Spleen (tissue), 11 donors: ENCODE measurements around the gene NISCH. TPM values are rescaled to one million over a fixed set of nuclear protein-coding genes. Genes with fewer than 3 reads are reported as not detected.

Source experiments
- DNase-seq: peaks from one replicate; pipeline ENCODE4 v3.0.0-alpha.2; 2020
- H3K27ac ChIP-seq, 8 donors: fragments of 200-600 bp; sonication (generic) in 7 of 8; 1 replicate in 4 of 8; 2 replicates in 4 of 8; pipeline versions ENCODE4 v1.5.0 to v1.8.0; 2016 to 2021; ENCODE audit warnings: inconsistent platforms in 4 of 8, mild to moderate bottlenecking in 4 of 8, moderate library complexity in 1 of 8
- H3K27me3 ChIP-seq, 7 donors: fragments of 200-600 bp; sonication (generic) in 6 of 7; replicated peaks in 1 of 7; 1 replicate in 4 of 7; 2 replicates in 3 of 7; pipeline versions ENCODE4 v1.5.0 to v1.8.0; 2016 to 2021; ENCODE audit warnings: inconsistent platforms in 3 of 7, mild to moderate bottlenecking in 1 of 7
- H3K36me3 ChIP-seq, 6 donors: fragments of 200-600 bp; sonication (generic) in 5 of 6; 1 replicate in 4 of 6; 2 replicates in 2 of 6; pipeline versions ENCODE4 v1.5.0 to v1.8.0; 2016 to 2021; ENCODE audit warnings: inconsistent platforms in 2 of 6
- H3K4me1 ChIP-seq, 6 donors: fragments of 200-600 bp; sonication (generic) in 5 of 6; 1 replicate in 3 of 6; 2 replicates in 3 of 6; pipeline versions ENCODE4 v1.5.0 to v1.8.0; 2016 to 2021; ENCODE audit warnings: inconsistent platforms in 3 of 6
- H3K4me3 ChIP-seq, 8 donors: fragments of 200-600 bp; sonication (generic) in 7 of 8; 1 replicate in 4 of 8; 2 replicates in 4 of 8; pipeline versions ENCODE4 v1.5.0 to v1.8.0; 2016 to 2021; ENCODE audit warnings: inconsistent platforms in 4 of 8, mild to moderate bottlenecking in 4 of 8, moderate library complexity in 2 of 8
- H3K9me3 ChIP-seq, 8 donors: fragments of 200-600 bp; sonication (generic) in 7 of 8; 1 replicate in 4 of 8; 2 replicates in 4 of 8; pipeline versions ENCODE4 v1.5.0 to v1.8.0; 2016 to 2021; ENCODE audit warnings: inconsistent platforms in 4 of 8
- POLR2A ChIP-seq, 3 donors: fragments of 450-650 bp; IDR thresholded peaks; one replicate each; pipeline ENCODE4 v1.5.1; 2017; ENCODE audit warnings: antibody characterized with exemption in 3 of 3, mild to moderate bottlenecking in 1 of 3
- POLR2AphosphoS5 ChIP-seq, 3 donors: sonication (generic); formaldehyde crosslinking; IDR thresholded peaks; one replicate each; pipeline ENCODE4 v1.5.1; 2017; ENCODE audit warnings: antibody characterized with exemption in 3 of 3
- WGBS, 5 donors: extraction: QIAGEN DNeasy Blood & Tissue Kit in 3 of 5; methylation state at CpG; one replicate each; pipeline versions ENCODE4 v1.1.5 to v1.1.7; 2013 to 2018; 5-methylcytosine and 5-hydroxymethylcytosine counted together
- intact Hi-C: fragments of 100-400 bp; cut with DNase I; formaldehyde crosslinking; loops from one replicate; pipeline ENCODE4 v1.15.0; 2023; ENCODE audit warnings: low total_unique reads
- polyA plus RNA-seq, 3 donors: library from polyadenylated mRNA; stranded (reverse); fragments of 200-250 nt; gene quantifications; one replicate each; pipeline ENCODE4 v1.2.1, GENCODE V29; 2013
- total RNA-seq, 7 donors: library from RNA; depleted of rRNA in 3 of 7; stranded (reverse); fragments of >200 nt in 3 of 7; fragmentation: NEBNext Ultra II Directional in 4 of 7; extraction: Animal tissue kit (Norgen Biotek cat#: 25700) in 4 of 7; gene quantifications; one replicate each; pipeline versions ENCODE4 v1.1.0 to v1.2.1, GENCODE V29; 2016 to 2021
- TF ChIP-seq, protein P1 (sequence below), 11 experiments: fragments of 200-600 bp in 7 of 11; fragments of 450-650 bp in 4 of 11; sonication (generic) in 4 of 11; IDR thresholded peaks in 8 of 11; conservative IDR thresholded peaks in 3 of 11; 1 replicate in 7 of 11; 2 replicates in 4 of 11; pipeline versions ENCODE4 v1.4.0 to v1.8.0; 2016 to 2021; ENCODE audit warnings: antibody characterized with exemption in 11 of 11, inconsistent platforms in 4 of 11, mild to moderate bottlenecking in 1 of 11
- donor health status: healthy with polysubstance abuse.
- donor health status: DM: no; HTN: no; CAD: no; lungs with moderate emphysema.
- donor health status: DM: no; HTN: no; CAD: no.
- donor health status: Bipolar disorder and iron deficiency.
- donor health status: healthy.
- donor health status: DM: no; HTN: no; CAD: no.
- donor health status: DM: yes; HTN: yes; CAD: no.

The NISCH gene
- total and polyA plus RNA-seq, 10 donors, result 18.9 to 92.7 (median 78.8) TPM

DNA sequence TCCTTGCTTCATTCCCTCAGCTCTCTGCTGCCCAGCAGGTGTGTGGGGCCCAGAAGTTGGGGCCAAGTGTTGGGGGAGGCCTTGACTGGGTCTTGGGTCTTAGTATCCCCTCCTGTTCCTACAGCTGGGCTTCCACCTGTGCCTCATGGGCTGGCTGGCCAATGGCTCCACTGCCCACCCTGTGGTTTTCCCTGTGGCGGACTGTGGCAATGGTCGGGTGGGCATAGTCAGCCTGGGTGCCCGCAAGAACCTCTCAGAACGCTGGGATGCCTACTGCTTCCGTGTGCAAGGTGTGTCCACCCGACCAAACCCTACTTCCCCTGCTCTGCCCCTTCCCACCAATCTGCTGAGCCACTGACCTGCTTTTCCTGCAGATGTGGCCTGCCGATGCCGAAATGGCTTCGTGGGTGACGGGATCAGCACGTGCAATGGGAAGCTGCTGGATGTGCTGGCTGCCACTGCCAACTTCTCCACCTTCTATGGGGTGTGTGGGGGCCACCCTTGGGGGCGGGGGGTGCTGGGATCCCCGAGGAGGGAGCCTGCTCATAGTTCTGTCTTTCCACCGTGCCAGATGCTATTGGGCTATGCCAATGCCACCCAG lies 67.3 kb downstream of the NISCH start:
- WGBS, 5 donors, result 79 to 95% (median 86%) methylated on average over 8 to 14 of the region's 14 CpGs
- no peaks in the 10 kb centered on the region for H3K9me3 ChIP-seq
- TF ChIP-seq POLR2A (IDR thresholded peaks at IDR 0.05) (no peak), POLR2AphosphoS5 (IDR thresholded peaks at IDR 0.05) (no peak)
- TF ChIP-seq, protein P1, sequence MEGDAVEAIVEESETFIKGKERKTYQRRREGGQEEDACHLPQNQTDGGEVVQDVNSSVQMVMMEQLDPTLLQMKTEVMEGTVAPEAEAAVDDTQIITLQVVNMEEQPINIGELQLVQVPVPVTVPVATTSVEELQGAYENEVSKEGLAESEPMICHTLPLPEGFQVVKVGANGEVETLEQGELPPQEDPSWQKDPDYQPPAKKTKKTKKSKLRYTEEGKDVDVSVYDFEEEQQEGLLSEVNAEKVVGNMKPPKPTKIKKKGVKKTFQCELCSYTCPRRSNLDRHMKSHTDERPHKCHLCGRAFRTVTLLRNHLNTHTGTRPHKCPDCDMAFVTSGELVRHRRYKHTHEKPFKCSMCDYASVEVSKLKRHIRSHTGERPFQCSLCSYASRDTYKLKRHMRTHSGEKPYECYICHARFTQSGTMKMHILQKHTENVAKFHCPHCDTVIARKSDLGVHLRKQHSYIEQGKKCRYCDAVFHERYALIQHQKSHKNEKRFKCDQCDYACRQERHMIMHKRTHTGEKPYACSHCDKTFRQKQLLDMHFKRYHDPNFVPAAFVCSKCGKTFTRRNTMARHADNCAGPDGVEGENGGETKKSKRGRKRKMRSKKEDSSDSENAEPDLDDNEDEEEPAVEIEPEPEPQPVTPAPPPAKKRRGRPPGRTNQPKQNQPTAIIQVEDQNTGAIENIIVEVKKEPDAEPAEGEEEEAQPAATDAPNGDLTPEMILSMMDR (IDR thresholded peaks at IDR 0.05 in 8 of 11, conservative IDR thresholded peaks at IDR 0.05 in 3 of 11), result no peak
- H3K4me3 ChIP-seq, result no peak overlapping the region
- peak; percentile 61 for DNase-seq
- peaks cover 10 to 75% (median 33%) of the 10 kb centered on the region in 6 donors for H3K4me1 ChIP-seq
- H3K27ac ChIP-seq, result peak overlapping the region in 1 of 8 donors; percentile 34
- intact Hi-C loops, result no loop called here
- peaks cover 0 to 92% (median 33%) of the 10 kb centered on the region in 6 donors for H3K36me3 ChIP-seq
- H3K27me3 ChIP-seq, result no peaks in the 10 kb centered on the region

DNA sequence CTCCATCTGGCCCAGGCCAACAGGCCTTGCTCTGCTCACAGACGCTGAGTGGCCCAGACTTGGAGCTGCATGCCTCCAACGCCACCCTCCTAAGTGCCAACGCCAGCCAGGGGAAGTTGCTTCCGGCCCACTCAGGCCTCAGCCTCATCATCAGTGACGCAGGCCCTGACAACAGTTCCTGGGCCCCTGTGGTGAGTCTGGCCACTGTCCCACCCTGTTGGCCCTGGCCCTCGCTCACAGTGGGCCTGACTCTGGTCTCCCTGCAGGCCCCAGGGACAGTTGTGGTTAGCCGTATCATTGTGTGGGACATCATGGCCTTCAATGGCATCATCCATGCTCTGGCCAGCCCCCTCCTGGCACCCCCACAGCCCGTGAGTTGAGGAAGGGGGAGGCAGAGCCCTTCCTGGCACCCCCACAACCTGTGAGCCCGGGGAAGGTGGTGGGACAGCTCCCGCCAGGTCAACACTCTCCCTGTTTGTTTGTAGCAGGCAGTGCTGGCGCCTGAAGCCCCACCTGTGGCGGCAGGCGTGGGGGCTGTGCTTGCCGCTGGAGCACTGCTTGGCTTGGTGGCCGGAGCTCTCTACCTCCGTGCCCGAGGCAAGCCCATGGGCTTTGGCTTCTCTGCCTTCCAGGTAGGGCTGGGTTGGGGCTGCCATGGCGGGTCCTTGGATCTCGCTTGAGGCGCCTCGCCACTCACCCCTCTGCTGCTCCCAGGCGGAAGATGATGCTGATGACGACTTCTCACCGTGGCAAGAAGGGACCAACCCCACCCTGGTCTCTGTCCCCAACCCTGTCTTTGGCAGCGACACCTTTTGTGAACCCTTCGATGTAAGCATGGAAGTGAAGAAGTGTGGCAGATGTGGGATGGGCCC lies 68.2 kb downstream of the NISCH start:
- intact Hi-C loops, result no loop called here
- WGBS, 5 donors, result 88 to 92% (median 90%) methylated on average over 19 to 26 of the region's 26 CpGs
- H3K27me3 ChIP-seq, result no peaks in the 10 kb centered on the region
- H3K27ac ChIP-seq, result peak overlapping the region in 2 of 8 donors; percentile 34 to 61
- H3K9me3 ChIP-seq, result no peaks in the 10 kb centered on the region
- no peak overlapping the region for H3K4me3 ChIP-seq
- H3K36me3 ChIP-seq, result peaks cover 0 to 92% (median 33%) of the 10 kb centered on the region in 6 donors
- TF ChIP-seq, protein P1 (IDR thresholded peaks at IDR 0.05 in 8 of 11, conservative IDR thresholded peaks at IDR 0.05 in 3 of 11), result no peak
- TF ChIP-seq POLR2AphosphoS5 (IDR thresholded peaks at IDR 0.05), result peak in 2 of 3 donors; percentile 18 to 57
- TF ChIP-seq POLR2A (IDR thresholded peaks at IDR 0.05), result no peak
- peaks cover 10 to 69% (median 33%) of the 10 kb centered on the region in 6 donors for H3K4me1 ChIP-seq
- DNase-seq, result peak; percentile 72

DNA sequence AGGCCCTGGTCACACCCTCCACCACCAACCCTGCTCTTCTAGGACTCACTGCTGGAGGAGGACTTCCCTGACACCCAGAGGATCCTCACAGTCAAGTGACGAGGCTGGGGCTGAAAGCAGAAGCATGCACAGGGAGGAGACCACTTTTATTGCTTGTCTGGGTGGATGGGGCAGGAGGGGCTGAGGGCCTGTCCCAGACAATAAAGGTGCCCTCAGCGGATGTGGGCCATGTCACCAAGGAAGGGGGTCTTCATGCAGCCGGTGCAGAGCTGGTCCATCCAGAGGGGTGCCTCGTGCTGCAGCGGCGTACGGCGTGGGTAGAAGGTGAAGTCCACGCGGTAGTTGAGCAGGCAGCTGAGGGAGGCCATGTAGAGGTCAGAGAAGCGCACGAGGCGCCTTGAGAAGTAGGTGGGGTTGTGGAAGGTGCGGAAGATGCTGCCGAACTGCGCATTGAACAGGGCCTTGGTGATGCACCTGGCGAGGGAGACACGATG lies 68.9 kb downstream of the NISCH start:
- Histone ChIP-seq H3K27ac (peak overlapping the region in 7 of 8 donors; percentile 2 to 68 (median 58)), H3K9me3 (no peaks in the 10 kb centered on the region), H3K4me3 (no peak overlapping the region), H3K36me3 (peaks cover 0 to 89% (median 33%) of the 10 kb centered on the region in 6 donors), H3K4me1 (peaks cover 10 to 68% (median 33%) of the 10 kb centered on the region in 6 donors), H3K27me3 (no peaks in the 10 kb centered on the region)
- peak; percentile 55 for DNase-seq
- 89 to 93% (median 92%) methylated on average over 17 to 18 of the region's 18 CpGs for WGBS, 5 donors
- intact Hi-C loops, result no loop called here
- no peak for TF ChIP-seq POLR2A (IDR thresholded peaks at IDR 0.05)
- TF ChIP-seq, protein P1 (IDR thresholded peaks at IDR 0.05 in 8 of 11, conservative IDR thresholded peaks at IDR 0.05 in 3 of 11), result no peak
- TF ChIP-seq POLR2AphosphoS5 (IDR thresholded peaks at IDR 0.05), result no peak
